ENCODE measurements around the gene PARD3. TPM values are rescaled to one million over a fixed set of nuclear protein-coding genes. Genes with fewer than 3 reads are reported as not detected.

PARD3 gene
- polyA plus RNA-seq, 3 donors from 2014 or later: 0.72 TPM; not detected in 2

GRCh38 chr10:34607894-34608293, 207.2 kb downstream of the PARD3 start:
- no peaks in the 10 kb centered on the region for H3K9me3 Mint-ChIP-seq
- no peaks in the 10 kb centered on the region for H3K4me1 Mint-ChIP-seq
- no peak overlapping the region for H3K27ac Mint-ChIP-seq
- H3K36me3 Mint-ChIP-seq: no peaks in the 10 kb centered on the region
- H3K4me3 Mint-ChIP-seq: no peak overlapping the region
- DNase-seq: no peak
- H3K27me3 Mint-ChIP-seq (ENCODE audit: low read depth in 3 of 3): peaks cover 0 to 8% (median 2%) of the 10 kb centered on the region in 3 donors

- peaks cover 0 to 8% (median under 1%) of the 10 kb centered on the region in 3 donors for H3K27me3 Mint-ChIP-seq (ENCODE audit: low read depth in 3 of 3)
- no peaks in the 10 kb centered on the region for H3K36me3 Mint-ChIP-seq
- H3K4me3 Mint-ChIP-seq: no peak overlapping the region
- no peaks in the 10 kb centered on the region for H3K4me1 Mint-ChIP-seq
- H3K9me3 Mint-ChIP-seq: no peaks in the 10 kb centered on the region
- DNase-seq: no peak
- no peak overlapping the region for H3K27ac Mint-ChIP-seq
Measured at GRCh38 chr10:34606890-34607289, 208.2 kb downstream of the PARD3 start.

- no peak overlapping the region for H3K4me3 Mint-ChIP-seq
- H3K4me1 Mint-ChIP-seq: no peaks in the 10 kb centered on the region
- peaks cover 0 to 2% (median 0%) of the 10 kb centered on the region in 6 donors for H3K9me3 Mint-ChIP-seq
- H3K36me3 Mint-ChIP-seq: no peaks in the 10 kb centered on the region
- DNase-seq: no peak
- H3K27ac Mint-ChIP-seq: no peak overlapping the region
- H3K27me3 Mint-ChIP-seq (ENCODE audit: low read depth in 3 of 3): peaks cover 0 to 3% (median 3%) of the 10 kb centered on the region in 3 donors
Measured at GRCh38 chr10:34602478-34602877, 212.6 kb downstream of the PARD3 start.

GRCh38 chr10:34601691-34602090, 213.4 kb downstream of the PARD3 start:
- Mint-ChIP-seq H3K4me1 (no peaks in the 10 kb centered on the region), H3K9me3 (peaks cover 0 to 2% (median 0%) of the 10 kb centered on the region in 6 donors), H3K36me3 (no peaks in the 10 kb centered on the region), H3K27ac (no peak overlapping the region), H3K4me3 (no peak overlapping the region), H3K27me3 (ENCODE audit: low read depth in 3 of 3) (peaks cover 0 to 3% (median 3%) of the 10 kb centered on the region in 3 donors)
- DNase-seq: no peak

- DNase-seq: no peak
- no peak overlapping the region for H3K27ac Mint-ChIP-seq
- no peak overlapping the region for H3K4me3 Mint-ChIP-seq
- peaks cover 0 to 2% (median 0%) of the 10 kb centered on the region in 6 donors for H3K9me3 Mint-ChIP-seq
- H3K4me1 Mint-ChIP-seq: no peaks in the 10 kb centered on the region
- H3K36me3 Mint-ChIP-seq: no peaks in the 10 kb centered on the region
- H3K27me3 Mint-ChIP-seq (ENCODE audit: low read depth in 3 of 3): peaks cover 0 to 5% (median 3%) of the 10 kb centered on the region in 3 donors
Measured at GRCh38 chr10:34599026-34599795, 215.9 kb downstream of the PARD3 start.

- peaks cover 0 to 2% (median 0%) of the 10 kb centered on the region in 6 donors for H3K9me3 Mint-ChIP-seq
- no peaks in the 10 kb centered on the region for H3K36me3 Mint-ChIP-seq
- peaks cover 0 to 6% (median 4%) of the 10 kb centered on the region in 3 donors for H3K27me3 Mint-ChIP-seq (ENCODE audit: low read depth in 3 of 3)
- H3K4me3 Mint-ChIP-seq: no peak overlapping the region
- no peak for DNase-seq
- no peak overlapping the region for H3K27ac Mint-ChIP-seq
- no peaks in the 10 kb centered on the region for H3K4me1 Mint-ChIP-seq
Measured at GRCh38 chr10:34596351-34596750, 218.7 kb downstream of the PARD3 start.

GRCh38 chr10:34593930-34594329, 221.2 kb downstream of the PARD3 start:
- DNase-seq: no peak
- Mint-ChIP-seq H3K36me3 (no peaks in the 10 kb centered on the region), H3K27ac (no peak overlapping the region), H3K4me1 (no peaks in the 10 kb centered on the region), H3K9me3 (no peaks in the 10 kb centered on the region), H3K4me3 (no peak overlapping the region), H3K27me3 (ENCODE audit: low read depth in 3 of 3) (peaks cover 0 to 5% (median 3%) of the 10 kb centered on the region in 3 donors)

GRCh38 chr10:34593374-34593890, 221.7 kb downstream of the PARD3 start:
- H3K9me3 Mint-ChIP-seq: no peaks in the 10 kb centered on the region
- H3K4me1 Mint-ChIP-seq: no peaks in the 10 kb centered on the region
- H3K27ac Mint-ChIP-seq: no peak overlapping the region
- H3K27me3 Mint-ChIP-seq (ENCODE audit: low read depth in 3 of 3): peaks cover 3 to 5% (median 3%) of the 10 kb centered on the region in 3 donors
- DNase-seq: no peak
- no peak overlapping the region for H3K4me3 Mint-ChIP-seq
- H3K36me3 Mint-ChIP-seq: no peaks in the 10 kb centered on the region

GRCh38 chr10:34590793-34591192, 224.3 kb downstream of the PARD3 start:
- Mint-ChIP-seq H3K27ac (no peak overlapping the region), H3K27me3 (ENCODE audit: low read depth in 3 of 3) (peaks cover 3 to 6% (median 5%) of the 10 kb centered on the region in 3 donors), H3K4me1 (no peaks in the 10 kb centered on the region), H3K36me3 (no peaks in the 10 kb centered on the region), H3K4me3 (no peak overlapping the region), H3K9me3 (no peaks in the 10 kb centered on the region)
- DNase-seq: no peak

GRCh38 chr10:34589275-34589674, 225.8 kb downstream of the PARD3 start:
- H3K4me3 Mint-ChIP-seq: no peak overlapping the region

GRCh38 chr10:34587680-34588019, 227.4 kb downstream of the PARD3 start:
- DNase-seq: no peak
- H3K27ac Mint-ChIP-seq: no peak overlapping the region
- no peaks in the 10 kb centered on the region for H3K4me1 Mint-ChIP-seq
- H3K4me3 Mint-ChIP-seq: no peak overlapping the region
- H3K27me3 Mint-ChIP-seq (ENCODE audit: low read depth in 3 of 3): peaks cover 3 to 5% (median 4%) of the 10 kb centered on the region in 3 donors
- H3K36me3 Mint-ChIP-seq: no peaks in the 10 kb centered on the region
- no peaks in the 10 kb centered on the region for H3K9me3 Mint-ChIP-seq

More at GRCh38 chr10:34589275-34589674, 225.8 kb downstream of the PARD3 start:
- H3K36me3 Mint-ChIP-seq: no peaks in the 10 kb centered on the region
- no peak overlapping the region for H3K27ac Mint-ChIP-seq
- DNase-seq: no peak
- no peaks in the 10 kb centered on the region for H3K9me3 Mint-ChIP-seq
- H3K27me3 Mint-ChIP-seq (ENCODE audit: low read depth in 3 of 3): peaks cover 3 to 5% (median 5%) of the 10 kb centered on the region in 3 donors
- no peaks in the 10 kb centered on the region for H3K4me1 Mint-ChIP-seq

GRCh38 chr10:34587002-34587679, 228.0 kb downstream of the PARD3 start:
- H3K27me3 Mint-ChIP-seq (ENCODE audit: low read depth in 3 of 3): peaks cover 3 to 5% (median 4%) of the 10 kb centered on the region in 3 donors
- DNase-seq: no peak
- no peaks in the 10 kb centered on the region for H3K4me1 Mint-ChIP-seq
- no peak overlapping the region for H3K27ac Mint-ChIP-seq
- H3K36me3 Mint-ChIP-seq: no peaks in the 10 kb centered on the region
- H3K9me3 Mint-ChIP-seq: no peaks in the 10 kb centered on the region
- H3K4me3 Mint-ChIP-seq: no peak overlapping the region

- peaks cover 2 to 4% (median 3%) of the 10 kb centered on the region in 3 donors for H3K27me3 Mint-ChIP-seq (ENCODE audit: low read depth in 3 of 3)
- no peak overlapping the region for H3K27ac Mint-ChIP-seq
- no peaks in the 10 kb centered on the region for H3K36me3 Mint-ChIP-seq
- H3K9me3 Mint-ChIP-seq: no peaks in the 10 kb centered on the region
- DNase-seq: no peak
- no peak overlapping the region for H3K4me3 Mint-ChIP-seq
- H3K4me1 Mint-ChIP-seq: no peaks in the 10 kb centered on the region
Measured at GRCh38 chr10:34585422-34586112, 229.5 kb downstream of the PARD3 start.

- H3K9me3 Mint-ChIP-seq: no peaks in the 10 kb centered on the region
- no peaks in the 10 kb centered on the region for H3K36me3 Mint-ChIP-seq
- H3K27ac Mint-ChIP-seq: no peak overlapping the region
- DNase-seq: no peak
- H3K4me3 Mint-ChIP-seq: no peak overlapping the region
- H3K4me1 Mint-ChIP-seq: no peaks in the 10 kb centered on the region
- peaks cover 0 to 4% (median 3%) of the 10 kb centered on the region in 3 donors for H3K27me3 Mint-ChIP-seq (ENCODE audit: low read depth in 3 of 3)
Measured at GRCh38 chr10:34584164-34584563, 230.9 kb downstream of the PARD3 start.
